Measurements from ENCODE around the gene SPRED2.

GRCh38 chr2:65316072-65316471 lies 116.3 kb downstream of the SPRED2 start:
- TF ChIP-seq CTCF (IDR thresholded peaks at IDR 0.05 in 8 of 11, conservative IDR thresholded peaks at IDR 0.05 in 3 of 11), result no peak
- TF ChIP-seq POLR2AphosphoS5 (IDR thresholded peaks at IDR 0.05), result no peak

All from spleen (tissue), 7 donors.